HG02885 (cell line): ENCODE data around the gene RNF227.

Experiments
- ATAC-seq: cut with Tn5 transposase; IDR thresholded peaks from one replicate; pipeline ENCODE4 v1.9.1; 2021; ENCODE audit warnings: mild to moderate bottlenecking; ENCODE audit not compliant: unreplicated experiment, poor library complexity

RNF227 gene

GRCh38 chr17:7893187-7893880, 22.8 kb downstream of the RNF227 start:
- no peak for ATAC-seq

GRCh38 chr17:7889166-7889955, 26.7 kb downstream of the RNF227 start:
- no peak for ATAC-seq

GRCh38 chr17:7888184-7888920, 27.7 kb downstream of the RNF227 start, which contains the start of gene CHD3:
Gene CHD3 (plus strand): TSS chr17:7888789. CDS start chr17:7889001, 212 bp downstream.
- ATAC-seq, result no peak

- peak; percentile 47 for ATAC-seq
These were observed 28.5 kb downstream of the RNF227 start for GRCh38 chr17:7887482-7888183.

GRCh38 chr17:7887038-7887481, 29.0 kb downstream of the RNF227 start:
- no peak for ATAC-seq

- ATAC-seq, result no peak
These were observed 29.7 kb downstream of the RNF227 start for GRCh38 chr17:7886227-7887037.

GRCh38 chr17:7885367-7886226, 30.5 kb downstream of the RNF227 start:
- ATAC-seq, result no peak

- no peak for ATAC-seq
These were observed 31.3 kb downstream of the RNF227 start for GRCh38 chr17:7884581-7885366.

- no peak for ATAC-seq
These were observed 32.2 kb downstream of the RNF227 start for GRCh38 chr17:7883781-7884386.

GRCh38 chr17:7882629-7883028, 33.5 kb downstream of the RNF227 start:
- no peak for ATAC-seq

- no peak for ATAC-seq
These were observed 34.0 kb downstream of the RNF227 start for GRCh38 chr17:7882068-7882467.

GRCh38 chr17:7881276-7882054, 34.6 kb downstream of the RNF227 start:
- no peak for ATAC-seq

GRCh38 chr17:7880076-7880868, 35.8 kb downstream of the RNF227 start:
- ATAC-seq, result no peak

- ATAC-seq, result no peak
These were observed 37.9 kb downstream of the RNF227 start for GRCh38 chr17:7878234-7878633.

GRCh38 chr17:7875804-7876370, 40.2 kb downstream of the RNF227 start:
- no peak for ATAC-seq

GRCh38 chr17:7873051-7873450, 43.0 kb downstream of the RNF227 start:
- ATAC-seq, result no peak
